Measurements from ENCODE around the gene QDPR. TPM values are rescaled to one million over a fixed set of nuclear protein-coding genes. Genes with fewer than 3 reads are reported as not detected.

QDPR gene
- polyA plus RNA-seq, 1 donor (not counting 4 experiments of a cell fraction or from before 2014, with no cell fraction given): 65.6 TPM

GRCh38 chr4:17546678-17547077 lies 34.8 kb upstream of the QDPR start:
- dilution Hi-C loops (cut with MboI; ENCODE audit: extremely low pct_ligation_motif_present, low sequenced_read_pairs): no loop called here
- Histone ChIP-seq H3K27ac (ENCODE audit: control insufficient read depth, insufficient read depth, low read length) (no peak overlapping the region), H3K9me3 (ENCODE audit: control insufficient read depth, low read depth, low read length) (no peaks in the 10 kb centered on the region), H3K4me3 (ENCODE audit: control insufficient read depth in 2 of 3, extremely low read depth in 1 of 3, insufficient read depth in 2 of 3, low read depth in 1 of 3, low read length in 3 of 3) (no peak overlapping the region), H4K20me1 (ENCODE audit: control insufficient read depth, extremely low read depth, insufficient read depth, low read length) (no peaks in the 10 kb centered on the region), H3K9me1 (ENCODE audit: control insufficient read depth, extremely low read depth, insufficient read depth, low read length) (no peaks in the 10 kb centered on the region), H3K79me2 (ENCODE audit: control insufficient read depth, insufficient read depth, low read length) (no peaks in the 10 kb centered on the region), H3K36me3 (ENCODE audit: control insufficient read depth in 2 of 2, extremely low read depth in 1 of 2, insufficient read depth in 2 of 2, low read length in 2 of 2) (no peaks in the 10 kb centered on the region), H2AFZ (ENCODE audit: control insufficient read depth, low read length) (no peak overlapping the region), H3K4me2 (ENCODE audit: control insufficient read depth, extremely low read depth, insufficient read depth, low read depth, low read length) (no peak overlapping the region), H3K27me3 (ENCODE audit: control insufficient read depth, extremely low read depth, insufficient read depth, low read length) (no peaks in the 10 kb centered on the region), H3K9ac (ENCODE audit: control insufficient read depth, extremely low read depth, insufficient read depth, low read length) (no peak overlapping the region), H3K4me1 (ENCODE audit: control insufficient read depth, extremely low read depth, insufficient read depth, low read length) (no peaks in the 10 kb centered on the region)
- no peak for FAIRE-seq
- no peak for DNase-seq (ENCODE audit: low read depth, low spot score)
- TF ChIP-seq EZH2 (IDR thresholded peaks at IDR 0.05; ENCODE audit: low read length) (no peak), CTCF (optimal IDR thresholded peaks at IDR 0.05 in 1 of 3, IDR thresholded peaks at IDR 0.05 in 1 of 3, conservative IDR thresholded peaks at IDR 0.05 in 1 of 3; ENCODE audit: extremely low read depth in 1 of 3, insufficient read depth in 2 of 3, low read length in 3 of 3) (no peak)

DNA sequence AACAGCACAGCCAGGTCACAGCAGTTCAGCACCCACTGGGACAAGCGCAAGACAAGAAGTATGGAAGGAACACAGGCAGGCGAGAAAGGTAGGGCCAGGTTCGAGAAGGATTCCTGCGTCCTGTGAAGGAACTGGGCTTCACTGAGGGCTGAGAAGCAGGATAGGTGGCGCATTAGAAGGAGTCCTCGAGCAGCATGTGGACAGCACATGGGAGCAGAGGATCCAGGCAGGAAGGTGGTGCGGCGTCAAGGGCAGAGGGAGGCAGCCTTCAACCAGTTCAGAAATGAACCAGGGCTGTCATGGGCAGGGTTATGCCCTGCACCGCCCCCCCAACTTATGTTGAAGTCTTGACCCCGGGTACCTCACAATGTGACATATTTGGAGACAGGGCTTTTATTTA lies 34.3 kb upstream of the QDPR start:
- Histone ChIP-seq H3K4me2 (ENCODE audit: control insufficient read depth, extremely low read depth, insufficient read depth, low read depth, low read length) (no peak overlapping the region), H3K27me3 (ENCODE audit: control insufficient read depth, extremely low read depth, insufficient read depth, low read length) (no peaks in the 10 kb centered on the region), H3K36me3 (ENCODE audit: control insufficient read depth in 2 of 2, extremely low read depth in 1 of 2, insufficient read depth in 2 of 2, low read length in 2 of 2) (no peaks in the 10 kb centered on the region), H3K27ac (ENCODE audit: control insufficient read depth, insufficient read depth, low read length) (no peak overlapping the region), H3K9me3 (ENCODE audit: control insufficient read depth, low read depth, low read length) (no peaks in the 10 kb centered on the region), H4K20me1 (ENCODE audit: control insufficient read depth, extremely low read depth, insufficient read depth, low read length) (no peaks in the 10 kb centered on the region), H3K9me1 (ENCODE audit: control insufficient read depth, extremely low read depth, insufficient read depth, low read length) (no peaks in the 10 kb centered on the region), H3K4me1 (ENCODE audit: control insufficient read depth, extremely low read depth, insufficient read depth, low read length) (no peaks in the 10 kb centered on the region), H2AFZ (ENCODE audit: control insufficient read depth, low read length) (no peak overlapping the region), H3K79me2 (ENCODE audit: control insufficient read depth, insufficient read depth, low read length) (no peaks in the 10 kb centered on the region), H3K9ac (ENCODE audit: control insufficient read depth, extremely low read depth, insufficient read depth, low read length) (no peak overlapping the region), H3K4me3 (ENCODE audit: control insufficient read depth in 2 of 3, extremely low read depth in 1 of 3, insufficient read depth in 2 of 3, low read depth in 1 of 3, low read length in 3 of 3) (no peak overlapping the region)
- no peak for TF ChIP-seq EZH2 (IDR thresholded peaks at IDR 0.05; ENCODE audit: low read length)
- no peak for TF ChIP-seq CTCF (optimal IDR thresholded peaks at IDR 0.05 in 1 of 3, IDR thresholded peaks at IDR 0.05 in 1 of 3, conservative IDR thresholded peaks at IDR 0.05 in 1 of 3; ENCODE audit: extremely low read depth in 1 of 3, insufficient read depth in 2 of 3, low read length in 3 of 3)
- dilution Hi-C loops (cut with MboI; ENCODE audit: extremely low pct_ligation_motif_present, low sequenced_read_pairs): no loop called here
- FAIRE-seq (no peak), DNase-seq (ENCODE audit: low read depth, low spot score) (no peak)
